OCI-LY7 (cell line): Measurements from ENCODE around the gene CNN1. TPM values are rescaled to one million over a fixed set of nuclear protein-coding genes. Genes with fewer than 3 reads are reported as not detected.

Experiments
- BruUV-seq: library from RNA; stranded (reverse); fragments of 400-500 nt; replicated peaks from 2 replicates; lab custom pipeline; 2021; lab: Mats Ljungman, UMichigan
- CTCF ChIA-PET: fragments of 300-600 bp; sonication (Branson Sonifier 250); formaldehyde crosslinking; loops from one replicate; lab custom pipeline; 2022; ENCODE audit warnings: antibody characterized with exemption; ENCODE audit not compliant: unreplicated experiment; lab: Charles Lee
- POLR2A ChIA-PET: fragments of 300-600 bp; sonication (Branson Sonifier 250); formaldehyde crosslinking; loops from one replicate; lab custom pipeline; 2022; ENCODE audit warnings: antibody characterized with exemption; lab: Charles Lee
- DNase-seq: peaks from one replicate; pipeline ENCODE4 v3.0.0-alpha.2; 2015; ENCODE audit warnings: low spot score
- H2AFZ ChIP-seq: fragments of 200-600 bp; sonication (generic), shearing (Covaris generic); 2 replicates; pipeline ENCODE4 v1.6.1; 2014; ENCODE audit warnings: mild to moderate bottlenecking, antibody characterized with exemption, low read length, moderate library complexity
- H3K27ac ChIP-seq: fragments of 200-600 bp; sonication (generic); 2 replicates; pipeline ENCODE4 v1.5.1; 2014; ENCODE audit warnings: mixed run types, low read depth, mild to moderate bottlenecking, moderate library complexity, low read length, inconsistent platforms; ENCODE audit not compliant: poor library complexity, severe bottlenecking
- H3K36me3 ChIP-seq: fragments of 200-600 bp; sonication (generic); 2 replicates; pipeline ENCODE4 v1.6.1; 2014; ENCODE audit warnings: mild to moderate bottlenecking, antibody characterized with exemption, low read length, moderate library complexity, mixed read lengths; ENCODE audit not compliant: insufficient read depth
- H3K4me1 ChIP-seq: fragments of 200-600 bp; sonication (generic); 2 replicates; pipeline ENCODE4 v1.5.1; 2014; ENCODE audit warnings: mild to moderate bottlenecking, low read length; ENCODE audit not compliant: insufficient read depth, poor library complexity, severe bottlenecking
- H3K4me2 ChIP-seq: fragments of 200-600 bp; sonication (generic); 2 replicates; pipeline ENCODE4 v1.6.1; 2014; ENCODE audit warnings: mild to moderate bottlenecking, low read length
- H3K4me3 ChIP-seq: fragments of 200-600 bp; sonication (generic); 2 replicates; pipeline ENCODE4 v1.5.1; 2014; ENCODE audit warnings: mild to moderate bottlenecking, low read depth, low read length; ENCODE audit not compliant: poor library complexity, severe bottlenecking
- H3K79me2 ChIP-seq: fragments of 200-600 bp; sonication (generic); 2 replicates; pipeline ENCODE4 v1.6.1; 2016; ENCODE audit warnings: low read depth, mild to moderate bottlenecking, low read length, moderate library complexity, mixed read lengths; ENCODE audit not compliant: insufficient read depth
- H3K9me2 ChIP-seq: fragments of 200-600 bp; sonication (generic); 2 replicates; pipeline ENCODE4 v1.6.1; 2016; ENCODE audit warnings: mild to moderate bottlenecking, low read length, mixed read lengths; ENCODE audit not compliant: insufficient read depth
- H3K9me3 ChIP-seq: fragments of 200-600 bp; sonication (generic); 2 replicates; pipeline ENCODE4 v1.6.1; 2014; ENCODE audit warnings: mild to moderate bottlenecking, mixed run types, low read length, mixed read lengths
- H4K20me1 ChIP-seq: fragments of 200-600 bp; sonication (generic); 2 replicates; pipeline ENCODE4 v1.6.1; 2014; ENCODE audit warnings: mild to moderate bottlenecking, antibody characterized with exemption, low read length, moderate library complexity, mixed read lengths; ENCODE audit not compliant: insufficient read depth
- EZH2phosphoT487 ChIP-seq: fragments of 200-600 bp; sonication (generic); IDR thresholded peaks from 2 replicates; pipeline ENCODE4 v1.6.1; 2018; ENCODE audit warnings: low read depth, borderline replicate concordance, mild to moderate bottlenecking, mixed run types, antibody characterized with exemption, low read length, moderate library complexity, mixed read lengths
- intact Hi-C: fragments of 100-400 bp; cut with micrococcal nuclease; formaldehyde crosslinking; loops from one replicate; pipeline ENCODE4 v1.10.0; 2022; ENCODE audit not compliant: unreplicated experiment
- total RNA-seq, 2 experiments: library from RNA; depleted of rRNA in 1 of 2; stranded (reverse); fragments of >200 nt in 1 of 2; shearing (Covaris generic) in 1 of 2; gene quantifications; 2 replicates each; pipeline ENCODE4 v1.2.3, GENCODE V29; 2014 to 2022
- TF ChIP-seq, protein P1 (sequence below): fragments of 200-600 bp; sonication (generic); conservative IDR thresholded peaks from 2 replicates; pipeline ENCODE4 v1.5.1; 2014; ENCODE audit warnings: mild to moderate bottlenecking, antibody characterized with exemption, low read length, moderate library complexity, mixed read lengths

The CNN1 gene
- total RNA-seq, 2 experiments from 2014 or later: not detected

DNA sequence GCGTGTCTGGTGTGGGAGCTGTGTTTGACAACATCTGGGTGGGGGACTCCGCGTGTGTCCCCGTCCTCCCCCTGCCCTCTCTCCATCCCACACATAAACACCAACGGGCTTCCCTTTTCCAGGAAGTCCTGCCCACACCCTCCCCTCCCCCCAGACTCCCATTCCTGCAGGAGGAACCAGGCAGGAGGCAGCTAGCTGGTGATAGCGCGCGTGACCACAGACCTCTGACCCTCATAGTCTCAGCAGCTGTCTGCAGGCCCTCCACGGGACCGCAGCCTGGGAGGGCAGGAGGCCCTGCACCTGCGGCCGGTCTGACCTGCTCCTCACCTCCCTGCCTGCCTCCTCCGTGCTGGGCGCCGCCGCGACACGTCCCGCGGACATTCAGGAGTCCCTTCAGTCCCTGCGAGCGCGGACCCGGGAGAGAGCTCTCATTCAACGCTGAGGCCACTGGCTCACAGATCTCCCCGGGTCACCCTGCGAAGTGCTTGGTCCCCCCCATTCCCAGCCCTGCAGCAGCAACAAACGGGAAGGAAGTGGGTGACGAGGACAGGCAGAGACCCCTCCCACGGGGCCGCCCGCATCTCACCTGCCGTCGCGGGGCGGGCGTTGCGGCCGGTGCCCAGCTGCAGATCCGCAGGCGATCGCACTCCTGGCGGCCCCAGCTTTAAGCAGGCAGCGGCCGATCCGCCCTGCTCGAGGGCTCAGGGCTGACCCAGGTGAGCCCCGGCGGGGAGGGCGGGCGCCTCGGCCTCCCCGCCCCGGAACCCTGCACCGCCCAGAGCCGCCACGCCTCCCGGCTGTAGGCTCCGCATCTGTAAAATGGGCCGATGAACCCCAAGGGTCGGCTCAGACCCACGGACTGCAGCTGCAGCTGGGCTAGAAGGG is 39.8 kb downstream of the CNN1 start:
- Histone ChIP-seq H4K20me1 (no peaks in the 10 kb centered on the region), H2AFZ (peak overlapping the region; percentile 57; the same call in 1 of the 2 replicates), H3K4me2 (peak overlapping the region; percentile 62), H3K36me3 (no peaks in the 10 kb centered on the region), H3K79me2 (no peaks in the 10 kb centered on the region; the same call in 1 of the 2 replicates), H3K27ac (peak overlapping the region; percentile 18), H3K9me3 (no peaks in the 10 kb centered on the region), H3K4me1 (peaks cover 70% of the 10 kb centered on the region), H3K9me2 (no peaks in the 10 kb centered on the region), H3K4me3 (peak overlapping the region; percentile 64)
- no TSS peak for BruUV-seq
- ChIA-PET CTCF (interaction anchor here (0.8 kb wide), 1 partner anchor 49 kb away, joined by 9 read pairs; the partner anchor contains the start of gene ECSIT), POLR2A (interaction anchor here (0.6 to 1.1 kb wide), 5 partner anchors 10 to 616 kb away, joined by 3 to 6 read pairs (median 5); no protein-coding TSS in a partner anchor)
- intact Hi-C loops: no loop called here
- peak; percentile 64 for DNase-seq
- TF ChIP-seq, protein P1, sequence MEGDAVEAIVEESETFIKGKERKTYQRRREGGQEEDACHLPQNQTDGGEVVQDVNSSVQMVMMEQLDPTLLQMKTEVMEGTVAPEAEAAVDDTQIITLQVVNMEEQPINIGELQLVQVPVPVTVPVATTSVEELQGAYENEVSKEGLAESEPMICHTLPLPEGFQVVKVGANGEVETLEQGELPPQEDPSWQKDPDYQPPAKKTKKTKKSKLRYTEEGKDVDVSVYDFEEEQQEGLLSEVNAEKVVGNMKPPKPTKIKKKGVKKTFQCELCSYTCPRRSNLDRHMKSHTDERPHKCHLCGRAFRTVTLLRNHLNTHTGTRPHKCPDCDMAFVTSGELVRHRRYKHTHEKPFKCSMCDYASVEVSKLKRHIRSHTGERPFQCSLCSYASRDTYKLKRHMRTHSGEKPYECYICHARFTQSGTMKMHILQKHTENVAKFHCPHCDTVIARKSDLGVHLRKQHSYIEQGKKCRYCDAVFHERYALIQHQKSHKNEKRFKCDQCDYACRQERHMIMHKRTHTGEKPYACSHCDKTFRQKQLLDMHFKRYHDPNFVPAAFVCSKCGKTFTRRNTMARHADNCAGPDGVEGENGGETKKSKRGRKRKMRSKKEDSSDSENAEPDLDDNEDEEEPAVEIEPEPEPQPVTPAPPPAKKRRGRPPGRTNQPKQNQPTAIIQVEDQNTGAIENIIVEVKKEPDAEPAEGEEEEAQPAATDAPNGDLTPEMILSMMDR: no peak
- TF ChIP-seq EZH2phosphoT487: no peak

DNA sequence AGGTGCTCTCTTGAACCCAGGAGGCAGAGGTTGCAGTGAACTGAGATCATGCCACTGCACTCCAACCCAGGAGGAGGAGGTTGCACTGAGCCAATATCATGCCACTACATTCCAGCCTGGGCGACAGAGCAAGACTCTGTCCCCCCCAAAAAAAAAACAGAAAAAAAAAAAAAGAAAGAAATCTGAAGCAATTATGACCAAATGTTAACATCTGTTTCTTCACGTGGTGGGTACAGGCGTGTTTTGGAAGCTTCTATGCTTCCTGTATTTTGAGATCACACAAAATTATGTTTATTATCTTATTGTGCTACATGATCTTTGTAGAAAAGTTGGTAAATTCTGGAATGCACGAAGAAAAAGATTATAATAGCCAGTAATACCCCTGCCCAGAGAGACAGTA is 41.5 kb downstream of the CNN1 start:
- peak overlapping the region; percentile 39; the same call in 1 of the 2 replicates for H2AFZ ChIP-seq
- TF ChIP-seq EZH2phosphoT487: no peak
- TF ChIP-seq, protein P1: no peak
- H3K9me2 ChIP-seq: no peaks in the 10 kb centered on the region
- no peaks in the 10 kb centered on the region for H3K9me3 ChIP-seq
- no peaks in the 10 kb centered on the region for H4K20me1 ChIP-seq
- peaks cover 71% of the 10 kb centered on the region for H3K4me1 ChIP-seq
- intact Hi-C loops: no loop called here
- H3K36me3 ChIP-seq: no peaks in the 10 kb centered on the region
- no TSS peak for BruUV-seq
- H3K79me2 ChIP-seq: no peaks in the 10 kb centered on the region; the same call in 1 of the 2 replicates
- no peak for DNase-seq
- no peak overlapping the region for H3K4me3 ChIP-seq
- peak overlapping the region; percentile 56 for H3K4me2 ChIP-seq
- H3K27ac ChIP-seq: peak overlapping the region; percentile 88
- ChIA-PET POLR2A (interaction anchor here (1.3 kb wide), 1 partner anchor 8 kb away, joined by 4 read pairs; no protein-coding TSS in a partner anchor), CTCF (no interaction called here)
